CD8-positive, alpha-beta memory T cell (primary cell): Measurements from ENCODE around the gene ZNF592. TPM values are rescaled to one million over a fixed set of nuclear protein-coding genes. Genes with fewer than 3 reads are reported as not detected.

Source experiments
- CTCF ChIA-PET: fragments of 350-600 bp; sonication (Branson Sonifier 250); formaldehyde crosslinking; loops from one replicate; lab custom pipeline; 2021; ENCODE audit warnings: antibody characterized with exemption; lab: Charles Lee
- POLR2A ChIA-PET: fragments of 350-600 bp; sonication (Branson Sonifier 250); formaldehyde crosslinking; loops from one replicate; lab custom pipeline; 2021; ENCODE audit warnings: antibody characterized with exemption; lab: Charles Lee
- DNase-seq, 5 donors: peaks; one replicate each; pipeline versions ENCODE4 v3.0.0 to v3.0.0-alpha.2; 2020 to 2022; ENCODE audit warnings: mixed read lengths in 1 of 5
- H3K27ac ChIP-seq: one replicate; pipeline ENCODE4 v1.7.0; 2013; ENCODE audit warnings: low read depth, mild to moderate bottlenecking, low read length, moderate library complexity
- H3K27me3 ChIP-seq: 2 replicates; pipeline ENCODE4 v1.7.0; 2013; ENCODE audit warnings: low read length, mild to moderate bottlenecking; ENCODE audit not compliant: insufficient read depth, poor library complexity, severe bottlenecking
- H3K36me3 ChIP-seq: 2 replicates; pipeline ENCODE4 v1.7.0; 2013; ENCODE audit warnings: mild to moderate bottlenecking, low read length, moderate library complexity; ENCODE audit not compliant: insufficient read depth
- H3K4me1 ChIP-seq: 2 replicates; pipeline ENCODE4 v1.7.0; 2013; ENCODE audit warnings: mild to moderate bottlenecking, low read length, moderate library complexity; ENCODE audit not compliant: insufficient read depth
- H3K4me3 ChIP-seq: 2 replicates; pipeline ENCODE4 v1.7.0; 2013; ENCODE audit warnings: mild to moderate bottlenecking, low read length
- H3K9me3 ChIP-seq: 2 replicates; pipeline ENCODE4 v1.7.0; 2013; ENCODE audit warnings: mild to moderate bottlenecking, low read length
- H3K27ac Mint-ChIP-seq, 8 donors: one replicate each; pipeline ENCODE4 v1.8.0; 2020 to 2021; ENCODE audit warnings: mixed read lengths in 8 of 8, mild to moderate bottlenecking in 6 of 8, inconsistent platforms in 3 of 8, moderate library complexity in 3 of 8
- H3K27me3 Mint-ChIP-seq, 2 donors: one replicate each; pipeline ENCODE4 v1.8.0; 2020 to 2021; ENCODE audit warnings: mixed read lengths in 2 of 2, mild to moderate bottlenecking in 1 of 2, moderate library complexity in 1 of 2
- H3K36me3 Mint-ChIP-seq, 3 donors: one replicate each; pipeline ENCODE4 v1.8.0; 2020 to 2021; ENCODE audit warnings: mixed read lengths in 3 of 3, inconsistent platforms in 1 of 3, mild to moderate bottlenecking in 1 of 3
- H3K4me1 Mint-ChIP-seq, 3 donors: one replicate each; pipeline ENCODE4 v1.8.0; 2020 to 2021; ENCODE audit warnings: mixed read lengths in 3 of 3, inconsistent platforms in 1 of 3, mild to moderate bottlenecking in 1 of 3
- H3K4me3 Mint-ChIP-seq, 7 donors: one replicate each; pipeline ENCODE4 v1.8.0; 2020 to 2021; ENCODE audit warnings: mixed read lengths in 7 of 7, mild to moderate bottlenecking in 6 of 7, moderate library complexity in 4 of 7, inconsistent platforms in 2 of 7
- H3K9me3 Mint-ChIP-seq, 5 donors: one replicate each; pipeline ENCODE4 v1.8.0; 2020 to 2022; ENCODE audit warnings: mixed read lengths in 5 of 5, mild to moderate bottlenecking in 3 of 5, moderate library complexity in 2 of 5, inconsistent platforms in 1 of 5
- polyA plus RNA-seq: library from polyadenylated mRNA; unstranded; fragments of 300-500 nt; fragmentation: Illumina TruSeq; gene quantifications from one replicate; pipeline ENCODE4 v1.2.3, GENCODE V29; 2021
- total RNA-seq, 2 experiments: library from RNA; stranded (reverse); gene quantifications; one replicate each; pipeline ENCODE4 v1.2.3, GENCODE V29; 2021

ZNF592 gene
- total and polyA plus RNA-seq, 3 experiments from 2014 or later, result 10.4 to 33.1 (median 31.2) TPM

- Mint-ChIP-seq H3K27me3 (peaks cover 0 to 1% of the 10 kb centered on the region in 2 donors), H3K4me3 (peak overlapping the region in 1 of 7 donors; percentile 52), H3K9me3 (no peaks in the 10 kb centered on the region), H3K27ac (peak overlapping the region in 4 of 8 donors; percentile 22 to 69 (median 32)), H3K36me3 (peaks cover 0 to 4% (median 2%) of the 10 kb centered on the region in 3 donors), H3K4me1 (peaks cover 21 to 29% (median 26%) of the 10 kb centered on the region in 3 donors)
- H3K27ac ChIP-seq, result no peak overlapping the region
- H3K27me3 ChIP-seq, result no peaks in the 10 kb centered on the region
- H3K9me3 ChIP-seq, result no peaks in the 10 kb centered on the region
- H3K4me3 ChIP-seq, result no peak overlapping the region
- DNase-seq, result no peak
- CTCF ChIA-PET, result no interaction called here
- POLR2A ChIA-PET, result interaction anchor here (0.6 kb wide), 1 partner anchor 50 kb away, joined by 3 read pairs; no protein-coding TSS in a partner anchor
- no peaks in the 10 kb centered on the region for H3K36me3 ChIP-seq
- peaks cover 58% of the 10 kb centered on the region for H3K4me1 ChIP-seq
These were observed 10.6 kb downstream of the ZNF592 start for GRCh38 chr15:84759018-84759417.

DNA sequence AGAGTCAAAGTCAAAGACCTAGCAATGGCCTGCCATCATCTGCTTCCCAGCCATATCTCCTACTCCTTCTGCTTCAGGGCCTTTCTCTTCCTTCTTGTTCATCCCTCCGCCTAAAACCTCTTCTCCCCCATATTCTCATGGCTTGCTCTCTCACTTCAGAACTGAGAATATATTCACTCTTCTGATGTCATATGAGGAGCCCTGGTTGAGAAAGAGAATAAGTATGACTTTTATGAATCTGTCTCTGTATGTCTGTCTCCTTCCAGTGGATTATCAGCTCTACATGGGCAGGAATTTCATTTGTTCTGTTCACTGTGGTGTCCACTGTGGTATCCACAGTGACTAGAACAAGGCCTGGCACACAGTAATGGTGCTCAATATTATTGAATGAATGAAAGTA, 11.8 kb downstream of the ZNF592 start:
- Mint-ChIP-seq H3K4me1 (peaks cover 15 to 19% (median 19%) of the 10 kb centered on the region in 3 donors), H3K27ac (no peak overlapping the region), H3K36me3 (peaks cover 0 to 10% (median 2%) of the 10 kb centered on the region in 3 donors), H3K4me3 (no peak overlapping the region), H3K27me3 (peaks cover 0 to 2% of the 10 kb centered on the region in 2 donors), H3K9me3 (no peaks in the 10 kb centered on the region)
- Histone ChIP-seq H3K27me3 (no peaks in the 10 kb centered on the region), H3K9me3 (no peaks in the 10 kb centered on the region), H3K36me3 (no peaks in the 10 kb centered on the region), H3K4me3 (no peak overlapping the region), H3K4me1 (peaks cover 52% of the 10 kb centered on the region), H3K27ac (no peak overlapping the region)
- CTCF ChIA-PET, result no interaction called here
- POLR2A ChIA-PET, result no interaction called here
- DNase-seq, result no peak

DNA sequence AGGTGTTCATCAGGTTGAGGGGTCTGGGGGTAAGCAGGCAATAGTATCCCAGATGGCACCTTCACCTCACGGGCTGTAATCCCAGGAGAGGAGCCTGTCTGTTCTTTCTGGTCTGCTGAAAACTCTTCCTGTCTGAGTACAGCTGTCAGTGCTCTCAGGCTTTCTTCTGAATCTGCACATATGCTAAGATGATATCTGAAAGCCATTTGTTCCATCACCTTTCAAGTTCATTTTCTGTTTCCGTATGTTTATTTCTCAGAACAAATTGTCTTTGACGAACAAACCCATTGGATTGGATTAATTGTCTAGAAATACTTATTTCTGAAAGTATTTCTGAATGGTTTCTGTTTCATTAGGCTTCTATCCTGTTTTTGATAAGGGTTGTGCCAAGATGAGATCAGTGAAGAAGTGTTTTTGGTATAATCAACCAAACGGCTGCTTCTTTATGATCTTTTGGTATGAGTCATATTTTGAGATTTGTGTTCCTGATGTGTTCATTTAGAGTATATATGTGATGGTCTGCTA, 13.3 kb downstream of the ZNF592 start:
- no peaks in the 10 kb centered on the region for H3K9me3 ChIP-seq
- no peak overlapping the region for H3K4me3 Mint-ChIP-seq
- H3K4me3 ChIP-seq, result no peak overlapping the region
- H3K4me1 ChIP-seq, result peaks cover 47% of the 10 kb centered on the region
- H3K9me3 Mint-ChIP-seq, result no peaks in the 10 kb centered on the region
- no peak overlapping the region for H3K27ac Mint-ChIP-seq
- peaks cover 8% of the 10 kb centered on the region for H3K36me3 ChIP-seq
- H3K4me1 Mint-ChIP-seq, result peaks cover 4 to 14% (median 11%) of the 10 kb centered on the region in 3 donors
- H3K27ac ChIP-seq, result no peak overlapping the region
- no peak for DNase-seq
- ChIA-PET POLR2A (no interaction called here), CTCF (no interaction called here)
- no peaks in the 10 kb centered on the region for H3K27me3 ChIP-seq
- peaks cover 0 to 2% of the 10 kb centered on the region in 2 donors for H3K27me3 Mint-ChIP-seq
- H3K36me3 Mint-ChIP-seq, result peaks cover 2 to 20% (median 5%) of the 10 kb centered on the region in 3 donors

DNA sequence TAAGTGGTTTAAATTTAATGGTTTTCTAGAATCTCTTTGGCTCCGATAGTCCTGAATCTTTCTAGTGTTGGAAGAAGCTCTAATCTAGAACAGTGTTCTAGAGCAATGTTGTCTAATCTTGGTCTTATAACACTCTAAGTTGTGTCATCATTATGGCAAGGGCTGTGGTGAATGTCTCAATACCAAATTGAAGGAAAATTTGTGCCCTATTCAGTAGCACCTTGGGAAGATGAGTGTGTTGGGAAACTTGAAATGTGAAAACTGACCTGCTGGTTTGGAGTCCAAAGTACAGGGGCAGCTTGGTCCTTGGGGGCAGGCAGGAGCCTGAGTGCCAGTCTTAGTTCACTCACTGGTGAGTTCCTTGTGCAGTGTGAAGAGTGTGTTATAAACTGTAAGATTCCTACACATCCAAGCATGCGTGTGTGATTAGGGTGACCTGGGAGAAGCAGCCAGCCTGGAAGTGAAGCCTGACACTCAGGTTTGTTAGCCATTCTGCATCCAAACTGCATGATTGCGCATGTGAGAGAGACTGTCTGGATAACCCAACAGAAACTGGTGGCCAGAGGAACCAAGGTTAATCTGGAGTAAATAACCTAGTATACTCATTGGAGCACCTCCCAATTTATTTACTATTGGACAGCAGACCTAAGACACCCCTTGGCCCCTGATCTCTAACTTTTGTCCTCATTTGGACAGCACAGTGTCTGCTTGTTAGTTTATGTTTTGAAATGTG, 14.6 kb downstream of the ZNF592 start:
- Histone ChIP-seq H3K27ac (no peak overlapping the region), H3K36me3 (peaks cover 8% of the 10 kb centered on the region), H3K4me3 (no peak overlapping the region), H3K27me3 (no peaks in the 10 kb centered on the region), H3K9me3 (no peaks in the 10 kb centered on the region), H3K4me1 (peaks cover 47% of the 10 kb centered on the region)
- DNase-seq, result no peak
- Mint-ChIP-seq H3K4me1 (peaks cover 1 to 13% (median 5%) of the 10 kb centered on the region in 3 donors), H3K36me3 (peaks cover 2 to 29% (median 5%) of the 10 kb centered on the region in 3 donors), H3K27me3 (peaks cover 0 to 2% of the 10 kb centered on the region in 2 donors), H3K27ac (no peak overlapping the region), H3K9me3 (no peaks in the 10 kb centered on the region), H3K4me3 (no peak overlapping the region)
- ChIA-PET CTCF (no interaction called here), POLR2A (no interaction called here)

- H3K9me3 Mint-ChIP-seq, result no peaks in the 10 kb centered on the region
- POLR2A ChIA-PET, result interaction anchor here (0.6 to 0.7 kb wide), 3 partner anchors 13 to 167 kb away, joined by 3 to 4 read pairs (median 3); no protein-coding TSS in a partner anchor
- Histone ChIP-seq H3K4me3 (no peak overlapping the region), H3K4me1 (peaks cover 37% of the 10 kb centered on the region), H3K27me3 (no peaks in the 10 kb centered on the region), H3K36me3 (peaks cover 8% of the 10 kb centered on the region), H3K9me3 (no peaks in the 10 kb centered on the region), H3K27ac (no peak overlapping the region)
- H3K36me3 Mint-ChIP-seq, result peaks cover 5 to 42% (median 7%) of the 10 kb centered on the region in 3 donors
- peak overlapping the region in 6 of 8 donors; percentile 7 to 75 (median 28) for H3K27ac Mint-ChIP-seq
- peaks cover 0 to 2% of the 10 kb centered on the region in 2 donors for H3K27me3 Mint-ChIP-seq
- DNase-seq, result no peak
- CTCF ChIA-PET, result no interaction called here
- H3K4me1 Mint-ChIP-seq, result peaks cover 8 to 20% (median 16%) of the 10 kb centered on the region in 3 donors
- H3K4me3 Mint-ChIP-seq, result no peak overlapping the region
These were observed 16.2 kb downstream of the ZNF592 start for GRCh38 chr15:84764585-84764984.

GRCh38 chr15:84764989-84765388, 16.6 kb downstream of the ZNF592 start:
- peaks cover 10 to 24% (median 19%) of the 10 kb centered on the region in 3 donors for H3K4me1 Mint-ChIP-seq
- H3K9me3 Mint-ChIP-seq, result no peaks in the 10 kb centered on the region
- peak overlapping the region in 4 of 8 donors; percentile 9 to 75 (median 38) for H3K27ac Mint-ChIP-seq
- no peak overlapping the region for H3K27ac ChIP-seq
- peak overlapping the region in 1 of 7 donors; percentile 18 for H3K4me3 Mint-ChIP-seq
- no peaks in the 10 kb centered on the region for H3K9me3 ChIP-seq
- ChIA-PET POLR2A (interaction anchor here (0.6 to 0.7 kb wide), 3 partner anchors 13 to 167 kb away, joined by 3 to 4 read pairs (median 3); no protein-coding TSS in a partner anchor), CTCF (no interaction called here)
- peaks cover 0 to 2% of the 10 kb centered on the region in 2 donors for H3K27me3 Mint-ChIP-seq
- peaks cover 33% of the 10 kb centered on the region for H3K4me1 ChIP-seq
- H3K36me3 ChIP-seq, result peaks cover 8% of the 10 kb centered on the region
- no peak overlapping the region for H3K4me3 ChIP-seq
- H3K36me3 Mint-ChIP-seq, result peaks cover 5 to 45% (median 7%) of the 10 kb centered on the region in 3 donors
- no peak for DNase-seq
- H3K27me3 ChIP-seq, result no peaks in the 10 kb centered on the region

- H3K4me3 Mint-ChIP-seq, result no peak overlapping the region
- peaks cover 15 to 31% (median 26%) of the 10 kb centered on the region in 3 donors for H3K4me1 Mint-ChIP-seq
- H3K4me3 ChIP-seq, result no peak overlapping the region
- CTCF ChIA-PET, result no interaction called here
- no peaks in the 10 kb centered on the region for H3K9me3 ChIP-seq
- no peak for DNase-seq
- peaks cover 26% of the 10 kb centered on the region for H3K4me1 ChIP-seq
- H3K27me3 ChIP-seq, result no peaks in the 10 kb centered on the region
- H3K27ac Mint-ChIP-seq, result peak overlapping the region in 1 of 8 donors; percentile 84
- H3K36me3 ChIP-seq, result peaks cover 8% of the 10 kb centered on the region
- POLR2A ChIA-PET, result no interaction called here
- H3K9me3 Mint-ChIP-seq, result no peaks in the 10 kb centered on the region
- peaks cover 0 to 2% of the 10 kb centered on the region in 2 donors for H3K27me3 Mint-ChIP-seq
- H3K36me3 Mint-ChIP-seq, result peaks cover 5 to 48% (median 8%) of the 10 kb centered on the region in 3 donors
- H3K27ac ChIP-seq, result no peak overlapping the region
These were observed 17.3 kb downstream of the ZNF592 start for GRCh38 chr15:84765675-84766074.
